HG02763 (cell line): ENCODE results near the gene TRMT11.
"Not testable (repeated sequence)": the region's sequence is repeated elsewhere in the genome, so short reads cannot be mapped to it uniquely, and the experiment has no call there.

Experiments
- ATAC-seq: cut with Tn5 transposase; IDR thresholded peaks from one replicate; pipeline ENCODE4 v1.9.1; 2021; ENCODE audit warnings: mild to moderate bottlenecking, moderate library complexity; ENCODE audit not compliant: unreplicated experiment

Gene TRMT11

GRCh38 chr6:126041516-126041915 lies 55.2 kb downstream of the TRMT11 start:
- no peak for ATAC-seq

- no peak for ATAC-seq
Observed at GRCh38 chr6:126042001-126042419, 55.7 kb downstream of the TRMT11 start.

GRCh38 chr6:126047648-126048047 lies 61.3 kb downstream of the TRMT11 start:
- ATAC-seq = no peak

DNA sequence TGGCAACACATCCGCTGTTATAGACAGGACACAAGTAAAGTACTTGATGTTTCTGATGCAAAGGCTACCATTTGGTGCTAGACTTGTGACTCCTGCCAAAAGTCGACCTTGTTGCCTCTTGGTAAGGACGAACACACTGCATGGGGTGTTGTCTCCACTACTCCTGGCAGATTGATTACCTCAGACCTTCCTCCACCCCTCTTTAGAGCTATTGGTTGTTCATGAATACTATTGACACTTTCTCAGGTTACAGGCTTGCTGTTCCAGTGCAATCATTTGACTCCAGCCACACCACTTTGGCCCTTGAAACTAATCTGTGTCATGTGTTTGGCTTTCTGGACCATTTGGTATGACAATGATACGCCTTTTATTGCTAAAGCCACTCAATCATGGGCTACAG lies 62.3 kb downstream of the TRMT11 start:
- no peak for ATAC-seq

GRCh38 chr6:126050795-126051194 lies 64.5 kb downstream of the TRMT11 start:
- no peak for ATAC-seq

GRCh38 chr6:126051791-126052190 lies 65.5 kb downstream of the TRMT11 start:
- no peak for ATAC-seq

GRCh38 chr6:126052485-126052884 lies 66.1 kb downstream of the TRMT11 start:
- ATAC-seq = no peak

- no peak for ATAC-seq
Observed at GRCh38 chr6:126054258-126054702, 67.9 kb downstream of the TRMT11 start.

GRCh38 chr6:126054802-126055201 lies 68.5 kb downstream of the TRMT11 start:
- no peak for ATAC-seq

- ATAC-seq = no peak
Observed at GRCh38 chr6:126055449-126055848, 69.1 kb downstream of the TRMT11 start.

- ATAC-seq = no peak
Observed at GRCh38 chr6:126056355-126057004, 70.1 kb downstream of the TRMT11 start.

DNA sequence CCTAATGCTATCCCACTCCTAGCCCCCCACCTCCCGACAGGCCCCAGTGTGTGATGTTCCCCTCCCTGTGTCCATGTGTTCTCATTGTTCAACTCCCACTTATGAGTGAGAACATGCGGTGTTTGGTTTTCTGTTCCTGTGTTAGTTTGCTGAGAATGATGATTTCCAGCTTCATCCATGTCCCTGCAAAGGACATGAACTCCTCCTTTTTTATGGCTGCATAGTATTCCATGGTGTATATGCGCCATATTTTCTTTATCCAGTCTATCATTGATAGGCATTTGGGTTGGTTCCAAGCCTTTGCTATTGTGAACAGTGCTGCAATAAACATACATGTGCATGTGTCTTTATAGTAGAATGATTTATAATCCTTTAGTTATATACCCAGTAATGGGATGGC lies 71.7 kb downstream of the TRMT11 start:
- ATAC-seq = not testable (repeated sequence)

DNA sequence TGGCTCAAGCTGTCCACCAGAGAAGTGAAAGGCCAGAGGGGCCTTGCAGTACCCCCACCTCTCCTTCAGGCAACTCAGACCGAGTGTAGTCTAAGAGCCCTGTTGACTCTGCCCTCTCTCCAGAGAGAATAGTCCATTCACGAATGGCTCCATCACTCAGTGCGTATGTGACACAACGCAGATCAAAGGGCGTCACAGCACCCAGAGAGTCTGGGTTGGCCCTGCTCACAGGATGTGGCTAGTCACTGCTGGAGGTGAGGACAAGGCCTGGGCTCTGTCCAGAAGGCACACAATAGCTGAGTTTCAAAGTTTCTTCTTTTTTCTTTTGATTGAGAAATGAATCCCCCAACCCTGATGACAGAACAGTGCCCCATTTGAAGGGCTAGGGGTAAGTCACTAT lies 74.1 kb downstream of the TRMT11 start:
- no peak for ATAC-seq

GRCh38 chr6:126063512-126064146 lies 77.3 kb downstream of the TRMT11 start:
- no peak for ATAC-seq

GRCh38 chr6:126064257-126064747 lies 78.0 kb downstream of the TRMT11 start:
- ATAC-seq = no peak

- ATAC-seq = no peak
Observed at GRCh38 chr6:126064748-126065401, 78.5 kb downstream of the TRMT11 start.

DNA sequence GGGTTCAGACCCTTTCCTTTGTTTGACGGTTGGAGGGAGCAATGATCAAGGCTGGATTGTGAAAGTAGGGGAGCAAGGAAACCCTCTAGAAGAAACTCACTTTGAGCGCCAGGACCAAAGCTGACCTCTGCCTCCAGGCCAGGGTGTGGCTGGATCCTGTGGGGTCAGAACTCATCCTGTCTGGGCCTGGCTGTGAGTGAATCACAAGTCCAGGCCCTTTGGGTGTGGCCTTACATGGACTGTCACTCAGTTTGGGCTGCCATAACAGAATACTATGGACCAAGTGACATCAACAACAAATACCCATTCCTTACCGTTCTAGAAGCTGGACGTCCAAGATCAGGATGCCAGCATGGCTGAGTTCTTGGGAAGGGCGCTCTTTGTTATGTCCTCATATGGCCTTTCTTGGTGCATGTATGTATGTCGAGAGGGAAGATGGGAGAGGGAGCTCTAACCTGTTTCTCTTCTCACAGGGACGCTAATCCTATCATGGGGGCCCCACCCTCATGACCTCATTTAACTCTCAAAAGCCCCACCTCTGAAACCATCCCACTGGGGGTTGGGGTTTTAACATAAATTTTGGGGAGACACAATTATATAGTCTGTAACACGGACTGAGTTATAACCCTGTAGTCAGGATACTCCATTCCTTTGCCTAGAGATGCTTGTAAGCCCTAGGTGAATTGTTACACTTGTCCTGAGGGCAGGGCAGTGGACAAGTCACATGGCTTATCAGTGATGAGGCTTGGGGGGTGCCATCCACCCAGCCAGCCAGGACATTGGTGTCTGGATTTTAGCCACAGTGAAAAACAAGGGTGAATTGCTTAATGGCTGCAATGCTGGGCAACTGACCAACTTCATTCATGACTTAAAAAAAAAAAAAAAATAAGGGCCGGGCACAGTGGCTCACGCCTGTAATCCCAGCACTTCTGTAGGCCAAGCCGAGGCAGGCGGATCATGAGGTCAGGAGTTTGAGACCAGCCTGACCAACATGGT lies 80.0 kb downstream of the TRMT11 start:
- no peak for ATAC-seq

DNA sequence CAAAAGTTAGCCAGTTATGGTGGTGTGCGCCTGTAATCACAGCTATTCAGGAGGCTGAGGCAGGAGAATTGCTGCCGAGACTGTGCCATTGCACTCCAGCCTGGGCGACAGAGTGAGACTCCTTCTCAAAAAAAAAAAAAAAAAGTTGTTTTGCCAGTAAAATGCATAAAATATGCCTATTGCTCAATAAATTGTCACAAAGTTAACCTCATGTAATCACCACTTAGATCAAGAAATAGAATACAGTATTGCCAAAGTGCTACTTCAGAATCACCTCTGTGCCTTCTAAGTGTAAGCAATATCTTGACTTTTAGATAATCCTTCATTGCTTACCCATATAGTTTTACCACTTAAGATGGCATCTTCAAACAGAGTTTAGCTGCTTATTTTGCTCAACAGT lies 80.7 kb downstream of the TRMT11 start:
- ATAC-seq = no peak

DNA sequence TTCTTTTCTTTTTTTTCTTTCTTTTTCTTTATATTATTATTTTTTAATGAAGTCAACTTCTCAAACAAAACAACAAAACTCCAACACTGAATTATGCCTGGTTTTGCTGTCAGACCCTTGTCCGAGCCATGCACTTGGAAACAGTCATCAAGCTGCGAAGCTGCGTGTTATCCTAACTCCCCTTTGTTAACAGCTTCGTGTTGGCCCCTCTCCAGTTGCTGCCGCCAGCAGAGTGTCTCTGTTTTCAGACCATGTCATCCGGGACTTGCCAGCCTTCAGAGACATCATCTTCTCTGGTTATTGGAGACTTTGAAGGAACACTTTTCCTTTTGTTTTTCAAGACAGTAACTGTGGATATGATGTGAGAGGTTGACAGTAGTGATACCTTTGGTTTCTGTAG lies 83.1 kb downstream of the TRMT11 start:
- no peak for ATAC-seq

GRCh38 chr6:126071000-126071647 lies 84.8 kb downstream of the TRMT11 start:
- no peak for ATAC-seq
